Stimulated activated memory B cell treated with anti-CD40 and anti-IgM and Interleukin-4, amounts not matched to agents 10 μg/mL and 1 μg/mL and 100 μg/mL, for 72 hours (primary cell): ENCODE results near the gene IGSF21.

Experiments used
- ATAC-seq: fragments of 150-1000 bp; cut with Tn5 transposase; 2 replicates; pipeline ENCODE4 v1.10.0; 2021
- H3K27ac Mint-ChIP-seq: one replicate; pipeline ENCODE4 v1.8.0; 2022; ENCODE audit warnings: mild to moderate bottlenecking, mixed read lengths
- H3K27me3 Mint-ChIP-seq: one replicate; pipeline ENCODE4 v1.8.0; 2022; ENCODE audit warnings: mixed read lengths
- H3K36me3 Mint-ChIP-seq: one replicate; pipeline ENCODE4 v1.8.0; 2022; ENCODE audit warnings: mixed read lengths
- H3K4me1 Mint-ChIP-seq: one replicate; pipeline ENCODE4 v1.8.0; 2022; ENCODE audit warnings: mixed read lengths
- H3K4me3 Mint-ChIP-seq: one replicate; pipeline ENCODE4 v1.8.0; 2022; ENCODE audit warnings: mild to moderate bottlenecking, moderate library complexity, mixed read lengths
- H3K9me3 Mint-ChIP-seq: one replicate; pipeline ENCODE4 v1.8.0; 2022; ENCODE audit warnings: mixed read lengths

The IGSF21 gene

GRCh38 chr1:18325136-18325535, 217.5 kb downstream of the IGSF21 start:
- H3K4me3 Mint-ChIP-seq: no peak overlapping the region
- no peak overlapping the region for H3K27ac Mint-ChIP-seq
- H3K27me3 Mint-ChIP-seq: peaks cover 32% of the 10 kb centered on the region
- no peaks in the 10 kb centered on the region for H3K9me3 Mint-ChIP-seq
- H3K4me1 Mint-ChIP-seq: no peaks in the 10 kb centered on the region
- H3K36me3 Mint-ChIP-seq: no peaks in the 10 kb centered on the region
- no peak for ATAC-seq

- Mint-ChIP-seq H3K4me3 (no peak overlapping the region), H3K4me1 (no peaks in the 10 kb centered on the region), H3K36me3 (no peaks in the 10 kb centered on the region), H3K27me3 (peaks cover 32% of the 10 kb centered on the region), H3K27ac (no peak overlapping the region), H3K9me3 (no peaks in the 10 kb centered on the region)
- no peak for ATAC-seq
Observed at GRCh38 chr1:18326211-18326897, 218.8 kb downstream of the IGSF21 start.

DNA sequence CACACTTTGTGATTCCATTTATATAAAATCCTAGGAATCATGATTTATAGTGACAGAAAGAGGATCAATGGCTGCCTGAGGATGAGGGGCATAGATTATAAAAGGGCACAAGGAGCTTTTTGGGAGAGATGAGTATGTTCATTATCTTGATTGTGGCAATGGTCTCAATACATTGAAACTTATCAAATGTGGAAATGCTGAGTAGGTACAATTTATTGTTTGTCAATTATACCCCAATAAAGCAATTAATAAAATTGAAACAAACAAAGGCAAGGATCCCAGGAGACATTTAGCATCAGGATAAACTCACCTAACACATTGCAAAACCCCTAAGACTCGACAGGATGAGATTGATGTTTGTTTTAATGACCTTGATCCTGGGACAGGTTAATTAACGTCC, 220.1 kb downstream of the IGSF21 start:
- Mint-ChIP-seq H3K36me3 (no peaks in the 10 kb centered on the region), H3K4me1 (no peaks in the 10 kb centered on the region), H3K4me3 (no peak overlapping the region), H3K9me3 (no peaks in the 10 kb centered on the region), H3K27me3 (peaks cover 22% of the 10 kb centered on the region), H3K27ac (no peak overlapping the region)
- no peak for ATAC-seq

DNA sequence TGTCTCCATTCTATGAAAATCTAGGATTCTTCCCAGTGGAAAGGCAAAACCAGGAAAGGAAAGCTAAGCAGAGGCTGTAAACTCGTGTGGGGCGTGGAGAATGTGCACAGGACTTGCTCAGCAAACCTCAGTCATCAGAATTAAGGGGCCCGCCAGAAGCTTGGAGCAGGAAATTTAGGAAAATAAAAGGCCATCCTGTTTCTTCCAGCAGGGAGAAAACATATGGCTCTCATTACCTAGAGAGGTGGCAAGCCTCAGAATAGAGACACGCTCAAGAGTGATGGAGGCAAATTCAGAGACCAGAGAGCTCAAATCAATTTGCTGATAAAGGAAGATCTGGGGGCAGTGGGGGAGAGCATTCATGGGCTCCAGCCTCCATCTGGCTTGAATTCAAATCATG, 221.2 kb downstream of the IGSF21 start:
- Mint-ChIP-seq H3K4me1 (no peaks in the 10 kb centered on the region), H3K9me3 (no peaks in the 10 kb centered on the region), H3K27ac (no peak overlapping the region), H3K27me3 (peaks cover 19% of the 10 kb centered on the region), H3K4me3 (no peak overlapping the region), H3K36me3 (no peaks in the 10 kb centered on the region)
- no peak for ATAC-seq

- peaks cover 10% of the 10 kb centered on the region for H3K27me3 Mint-ChIP-seq
- H3K4me1 Mint-ChIP-seq: no peaks in the 10 kb centered on the region
- no peaks in the 10 kb centered on the region for H3K36me3 Mint-ChIP-seq
- no peaks in the 10 kb centered on the region for H3K9me3 Mint-ChIP-seq
- H3K27ac Mint-ChIP-seq: no peak overlapping the region
- H3K4me3 Mint-ChIP-seq: no peak overlapping the region
- ATAC-seq: no peak
Observed at GRCh38 chr1:18329469-18330253, 222.1 kb downstream of the IGSF21 start.

DNA sequence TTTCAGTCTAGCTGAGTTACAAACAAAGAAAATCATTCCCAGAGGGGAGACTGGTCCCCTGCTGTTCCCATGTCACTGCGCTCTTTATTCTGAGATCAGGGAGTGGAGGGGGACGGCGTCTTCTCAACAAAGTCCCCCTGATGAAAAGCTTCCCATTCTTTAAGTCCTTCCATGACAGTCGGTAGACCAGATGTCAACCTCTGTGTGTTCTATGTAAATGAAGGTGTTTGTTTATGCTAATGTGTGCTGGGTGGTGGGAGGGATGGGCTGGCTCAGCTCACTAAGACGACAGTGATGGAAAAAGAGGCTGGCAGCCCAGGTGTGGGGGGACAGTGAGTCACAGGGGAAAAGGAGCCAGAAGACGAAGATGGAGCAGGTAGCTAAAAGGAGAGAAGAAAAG, 225.0 kb downstream of the IGSF21 start:
- no peak overlapping the region for H3K27ac Mint-ChIP-seq
- H3K27me3 Mint-ChIP-seq: peaks cover 10% of the 10 kb centered on the region
- no peaks in the 10 kb centered on the region for H3K4me1 Mint-ChIP-seq
- no peak for ATAC-seq
- H3K36me3 Mint-ChIP-seq: no peaks in the 10 kb centered on the region
- no peak overlapping the region for H3K4me3 Mint-ChIP-seq
- no peaks in the 10 kb centered on the region for H3K9me3 Mint-ChIP-seq

DNA sequence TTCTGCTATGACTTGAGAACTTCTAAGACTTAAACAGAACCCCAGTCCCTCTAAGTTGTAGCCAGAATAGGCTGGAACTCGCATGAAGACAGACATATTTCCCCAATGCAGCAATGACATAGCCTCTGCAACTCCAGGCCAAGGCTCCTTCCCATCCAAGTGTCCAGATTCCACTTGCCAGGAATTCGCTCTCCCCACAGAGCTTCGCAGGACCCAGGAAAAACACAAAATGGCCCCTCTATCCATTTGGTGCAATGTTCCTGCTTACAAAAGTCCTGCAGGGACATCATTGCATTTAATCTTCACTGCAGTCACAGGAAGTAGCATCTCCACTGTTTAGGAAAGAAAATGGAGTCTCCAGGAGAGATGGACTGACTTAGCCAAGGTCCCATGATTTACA, 225.6 kb downstream of the IGSF21 start:
- Mint-ChIP-seq H3K4me3 (no peak overlapping the region), H3K4me1 (no peaks in the 10 kb centered on the region), H3K9me3 (no peaks in the 10 kb centered on the region), H3K27ac (no peak overlapping the region), H3K36me3 (no peaks in the 10 kb centered on the region), H3K27me3 (peaks cover 10% of the 10 kb centered on the region)
- ATAC-seq: no peak

DNA sequence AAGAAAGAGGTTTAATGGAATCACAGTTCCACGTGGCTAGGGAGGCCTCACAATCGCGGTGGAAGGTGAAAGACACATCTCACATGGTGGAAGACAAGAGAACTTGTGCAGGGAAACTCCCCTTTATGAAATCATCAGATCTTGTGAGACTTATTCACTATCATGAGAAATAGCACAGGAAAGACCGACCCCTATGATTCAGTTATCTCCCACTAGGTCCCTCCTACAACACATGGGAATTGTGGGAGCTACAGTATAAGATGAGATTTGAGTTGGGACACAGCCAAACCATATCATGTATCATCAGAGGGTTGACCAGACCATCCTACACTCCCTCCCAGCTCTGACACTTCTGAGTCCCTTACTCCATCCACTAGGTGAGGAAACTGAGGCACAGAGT, 229.2 kb downstream of the IGSF21 start:
- ATAC-seq: no peak
- H3K4me1 Mint-ChIP-seq: no peaks in the 10 kb centered on the region
- H3K4me3 Mint-ChIP-seq: no peak overlapping the region
- H3K27me3 Mint-ChIP-seq: peaks cover 10% of the 10 kb centered on the region
- H3K9me3 Mint-ChIP-seq: no peaks in the 10 kb centered on the region
- H3K27ac Mint-ChIP-seq: no peak overlapping the region
- no peaks in the 10 kb centered on the region for H3K36me3 Mint-ChIP-seq

- ATAC-seq: no peak
- Mint-ChIP-seq H3K27me3 (peaks cover 7% of the 10 kb centered on the region), H3K27ac (no peak overlapping the region), H3K4me1 (no peaks in the 10 kb centered on the region), H3K4me3 (no peak overlapping the region), H3K36me3 (no peaks in the 10 kb centered on the region), H3K9me3 (no peaks in the 10 kb centered on the region)
Observed at GRCh38 chr1:18337757-18338156, 230.2 kb downstream of the IGSF21 start.

DNA sequence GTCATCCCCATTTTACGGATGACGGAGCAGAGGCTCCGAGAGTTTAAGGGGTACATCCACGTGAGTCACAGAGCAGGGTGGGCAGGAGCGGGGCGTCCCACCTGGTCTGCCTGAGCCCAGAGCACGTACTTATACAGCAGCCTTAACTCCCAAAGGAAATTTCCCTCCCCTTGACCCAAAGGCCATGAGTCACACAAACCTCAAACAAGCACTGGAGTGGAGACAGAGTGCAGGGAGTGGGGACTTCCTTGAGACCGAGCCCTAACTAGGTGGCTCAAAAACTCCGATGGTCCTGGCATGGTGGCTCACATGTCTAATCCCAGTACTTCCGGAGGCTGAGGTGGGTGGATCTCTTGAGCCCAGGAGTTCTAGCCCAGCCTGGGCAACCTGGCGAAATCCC, 231.6 kb downstream of the IGSF21 start:
- no peaks in the 10 kb centered on the region for H3K27me3 Mint-ChIP-seq
- H3K36me3 Mint-ChIP-seq: no peaks in the 10 kb centered on the region
- H3K4me1 Mint-ChIP-seq: no peaks in the 10 kb centered on the region
- H3K27ac Mint-ChIP-seq: no peak overlapping the region
- ATAC-seq: no peak
- H3K9me3 Mint-ChIP-seq: peaks cover 5% of the 10 kb centered on the region
- H3K4me3 Mint-ChIP-seq: no peak overlapping the region

DNA sequence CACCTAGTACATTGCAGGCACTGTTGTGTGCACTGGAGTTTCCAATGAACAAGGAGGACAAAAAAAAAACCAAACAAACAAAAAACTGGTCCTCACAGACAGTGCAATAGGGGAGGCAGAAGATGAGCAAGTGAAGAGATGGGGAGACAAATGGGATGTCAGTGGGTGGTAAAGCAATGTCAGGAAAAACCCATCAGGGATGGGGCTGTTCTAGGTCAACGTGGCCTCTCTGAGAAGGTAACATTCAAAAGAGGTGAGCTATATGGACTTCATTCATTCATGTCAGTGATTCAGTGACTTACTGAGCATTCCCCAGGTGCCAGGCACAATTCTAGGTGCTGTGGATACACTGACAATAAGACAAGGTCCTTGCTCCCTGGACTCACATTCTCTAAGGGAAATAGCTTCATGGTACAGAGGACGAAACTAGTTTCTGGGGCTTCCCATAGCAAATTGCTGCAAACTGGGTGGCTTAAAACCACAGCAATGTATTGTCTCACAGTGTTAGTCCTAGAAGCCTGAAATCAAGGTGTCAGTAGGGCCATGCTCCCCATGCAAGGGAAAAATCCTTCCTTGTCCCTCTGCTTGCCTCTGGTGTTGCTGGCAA, 232.7 kb downstream of the IGSF21 start:
- Mint-ChIP-seq H3K9me3 (peaks cover 5% of the 10 kb centered on the region), H3K27ac (no peak overlapping the region), H3K36me3 (no peaks in the 10 kb centered on the region), H3K27me3 (no peaks in the 10 kb centered on the region), H3K4me3 (no peak overlapping the region), H3K4me1 (no peaks in the 10 kb centered on the region)
- no peak for ATAC-seq

- H3K4me3 Mint-ChIP-seq: no peak overlapping the region
- no peak overlapping the region for H3K27ac Mint-ChIP-seq
- H3K4me1 Mint-ChIP-seq: no peaks in the 10 kb centered on the region
- ATAC-seq: no peak
- H3K27me3 Mint-ChIP-seq: peaks cover under 1% of the 10 kb centered on the region
- H3K36me3 Mint-ChIP-seq: no peaks in the 10 kb centered on the region
- peaks cover 5% of the 10 kb centered on the region for H3K9me3 Mint-ChIP-seq
Observed at GRCh38 chr1:18340787-18341186, 233.2 kb downstream of the IGSF21 start.

GRCh38 chr1:18341291-18342069, 233.9 kb downstream of the IGSF21 start:
- no peak for ATAC-seq
- peaks cover 5% of the 10 kb centered on the region for H3K9me3 Mint-ChIP-seq
- H3K36me3 Mint-ChIP-seq: no peaks in the 10 kb centered on the region
- no peak overlapping the region for H3K4me3 Mint-ChIP-seq
- no peak overlapping the region for H3K27ac Mint-ChIP-seq
- H3K4me1 Mint-ChIP-seq: no peaks in the 10 kb centered on the region
- H3K27me3 Mint-ChIP-seq: peaks cover 7% of the 10 kb centered on the region

GRCh38 chr1:18342744-18343143, 235.1 kb downstream of the IGSF21 start:
- no peak overlapping the region for H3K4me3 Mint-ChIP-seq
- no peak for ATAC-seq
- peaks cover 5% of the 10 kb centered on the region for H3K9me3 Mint-ChIP-seq
- no peak overlapping the region for H3K27ac Mint-ChIP-seq
- no peaks in the 10 kb centered on the region for H3K4me1 Mint-ChIP-seq
- no peaks in the 10 kb centered on the region for H3K36me3 Mint-ChIP-seq
- peaks cover 11% of the 10 kb centered on the region for H3K27me3 Mint-ChIP-seq

DNA sequence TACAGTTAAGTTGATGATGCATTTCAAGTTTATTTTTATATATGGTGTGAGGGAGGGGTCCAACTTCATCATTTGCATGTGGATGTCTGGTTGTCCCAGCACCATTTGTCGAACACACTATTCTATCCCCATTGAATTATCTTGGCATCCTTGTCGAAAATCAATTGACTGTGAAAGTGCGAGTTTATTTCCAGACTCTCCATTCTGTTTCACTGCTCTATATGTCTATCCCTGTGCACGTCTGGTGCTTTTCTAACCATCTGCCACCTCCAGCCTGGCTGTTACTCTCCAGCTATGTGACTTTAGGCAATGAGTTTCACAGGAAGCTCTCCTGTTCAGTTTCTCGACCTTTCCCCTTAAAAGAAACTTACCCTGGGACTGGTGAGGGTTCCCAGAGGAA, 236.0 kb downstream of the IGSF21 start:
- H3K27ac Mint-ChIP-seq: no peak overlapping the region
- ATAC-seq: no peak
- no peak overlapping the region for H3K4me3 Mint-ChIP-seq
- H3K36me3 Mint-ChIP-seq: no peaks in the 10 kb centered on the region
- no peaks in the 10 kb centered on the region for H3K4me1 Mint-ChIP-seq
- H3K27me3 Mint-ChIP-seq: peaks cover 11% of the 10 kb centered on the region
- H3K9me3 Mint-ChIP-seq: peaks cover 5% of the 10 kb centered on the region
